ENCODE data around the gene LARGE2. TPM values are rescaled to one million over a fixed set of nuclear protein-coding genes. Genes with fewer than 3 reads are reported as not detected.
A peak's percentile ranks its signal among the peaks of the same experiment; 100 is the strongest.

LARGE2 gene
- total RNA-seq, 4 donors from 2014 or later: not detected

- intact Hi-C loops (cut with DNase I; ENCODE audit: low total_unique reads): no loop called here
- no peak for ATAC-seq
- H3K4me3 ChIP-seq: no peak overlapping the region
- peaks cover 0 to 22% of the 10 kb centered on the region in 2 donors for H3K36me3 ChIP-seq
- TF ChIP-seq POLR2A (IDR thresholded peaks at IDR 0.05) (no peak), CTCF (IDR thresholded peaks at IDR 0.05 in 4 of 5, conservative IDR thresholded peaks at IDR 0.05 in 1 of 5) (no peak)
- no peaks in the 10 kb centered on the region for H3K27me3 ChIP-seq
- no peaks in the 10 kb centered on the region for H3K9me3 ChIP-seq
- H3K27ac ChIP-seq: no peak overlapping the region
- H3K4me1 ChIP-seq: peaks cover 5 to 12% of the 10 kb centered on the region in 2 donors
- no peak for DNase-seq
- in situ Hi-C loops (cut with MboI; ENCODE audit: low sequenced_read_pairs in 4 of 4): no loop called here
These were observed 37.8 kb upstream of the LARGE2 start for GRCh38 chr11:45884596-45885185.

- intact Hi-C loops (cut with DNase I; ENCODE audit: low total_unique reads): no loop called here
- TF ChIP-seq CTCF (IDR thresholded peaks at IDR 0.05 in 4 of 5, conservative IDR thresholded peaks at IDR 0.05 in 1 of 5) (no peak), POLR2A (IDR thresholded peaks at IDR 0.05) (no peak)
These were observed 37.1 kb upstream of the LARGE2 start, which contains the start of gene MAPK8IP1 for GRCh38 chr11:45885274-45885920. MAPK8IP1 (plus strand) TSS chr11:45885651; CDS start chr11:45885821, 170 bp downstream.

GRCh38 chr11:45885921-45886721, 36.3 kb upstream of the LARGE2 start:
- Histone ChIP-seq H3K27me3 (no peaks in the 10 kb centered on the region), H3K9me3 (no peaks in the 10 kb centered on the region), H3K4me3 (peak overlapping the region; percentile 25 to 52 (median 51)), H3K27ac (no peak overlapping the region), H3K4me1 (peaks cover 5 to 6% of the 10 kb centered on the region in 2 donors), H3K36me3 (peaks cover 0 to 11% of the 10 kb centered on the region in 2 donors)
- peak in 1 of 2 donors; percentile 7 for ATAC-seq
- no peak for DNase-seq
- intact Hi-C loops (cut with DNase I; ENCODE audit: low total_unique reads) (no loop called here), in situ Hi-C loops (cut with MboI; ENCODE audit: low sequenced_read_pairs in 4 of 4) (no loop called here)
- TF ChIP-seq POLR2A (IDR thresholded peaks at IDR 0.05) (no peak), CTCF (IDR thresholded peaks at IDR 0.05 in 4 of 5, conservative IDR thresholded peaks at IDR 0.05 in 1 of 5) (no peak)

More at GRCh38 chr11:45885274-45885920, 37.1 kb upstream of the LARGE2 start, which contains the start of gene MAPK8IP1:
- Histone ChIP-seq H3K4me3 (peak within 1 kb of the TSS; percentile 25 to 52 (median 51)), H3K27ac (no peak within 1 kb of the TSS), H3K27me3 (no peaks in the 10 kb centered on the region), H3K36me3 (peaks cover 0 to 19% of the 10 kb centered on the region in 2 donors), H3K4me1 (peaks cover 5 to 8% of the 10 kb centered on the region in 2 donors), H3K9me3 (no peaks in the 10 kb centered on the region)
- DNase-seq: peak in 1 of 2 donors; percentile 35
- ATAC-seq: peak; percentile 67 to 70
- in situ Hi-C loops (cut with MboI; ENCODE audit: low sequenced_read_pairs in 4 of 4): no loop called here

GRCh38 chr11:45886816-45887520, 35.5 kb upstream of the LARGE2 start:
- DNase-seq: no peak
- H3K27me3 ChIP-seq: no peaks in the 10 kb centered on the region
- H3K36me3 ChIP-seq: peaks cover 0 to 3% of the 10 kb centered on the region in 2 donors
- intact Hi-C loops (cut with DNase I; ENCODE audit: low total_unique reads) (no loop called here), in situ Hi-C loops (cut with MboI; ENCODE audit: low sequenced_read_pairs in 4 of 4) (no loop called here)
- ATAC-seq: no peak
- no peaks in the 10 kb centered on the region for H3K9me3 ChIP-seq
- H3K27ac ChIP-seq: no peak overlapping the region
- peaks cover 0 to 5% of the 10 kb centered on the region in 2 donors for H3K4me1 ChIP-seq
- TF ChIP-seq CTCF (IDR thresholded peaks at IDR 0.05 in 4 of 5, conservative IDR thresholded peaks at IDR 0.05 in 1 of 5) (no peak), POLR2A (IDR thresholded peaks at IDR 0.05) (no peak)
- H3K4me3 ChIP-seq: no peak overlapping the region

Measured in gastrocnemius medialis (tissue), 4 donors.